GM10248 (cell line): ENCODE results near the gene PLB1.

Experiments
- CTCF ChIA-PET: fragments of 300-600 bp; sonication (Branson Sonifier 250); formaldehyde crosslinking; extraction: SDS; loops from one replicate; lab custom pipeline; 2021; ENCODE audit warnings: antibody characterized with exemption; lab: Yijun Ruan, JAX
- POLR2A ChIA-PET: fragments of 350-650 bp; sonication (Branson Sonifier 250); formaldehyde crosslinking; extraction: SDS; loops from one replicate; lab custom pipeline; 2020; ENCODE audit warnings: antibody characterized with exemption; lab: Yijun Ruan, JAX
- DNase-seq: peaks from one replicate; pipeline ENCODE4 v3.0.0; 2012; ENCODE audit errors: extremely low spot score
- TF ChIP-seq, protein P1 (sequence below): IDR thresholded peaks from 2 replicates; pipeline ENCODE4 v1.5.1; 2012; ENCODE audit warnings: mild to moderate bottlenecking, low read depth; ENCODE audit errors: extremely low read depth, missing control alignments, control extremely low read depth

PLB1 gene

GRCh38 chr2:28568036-28568435 lies 72.2 kb downstream of the PLB1 start:
- TF ChIP-seq, protein P1, sequence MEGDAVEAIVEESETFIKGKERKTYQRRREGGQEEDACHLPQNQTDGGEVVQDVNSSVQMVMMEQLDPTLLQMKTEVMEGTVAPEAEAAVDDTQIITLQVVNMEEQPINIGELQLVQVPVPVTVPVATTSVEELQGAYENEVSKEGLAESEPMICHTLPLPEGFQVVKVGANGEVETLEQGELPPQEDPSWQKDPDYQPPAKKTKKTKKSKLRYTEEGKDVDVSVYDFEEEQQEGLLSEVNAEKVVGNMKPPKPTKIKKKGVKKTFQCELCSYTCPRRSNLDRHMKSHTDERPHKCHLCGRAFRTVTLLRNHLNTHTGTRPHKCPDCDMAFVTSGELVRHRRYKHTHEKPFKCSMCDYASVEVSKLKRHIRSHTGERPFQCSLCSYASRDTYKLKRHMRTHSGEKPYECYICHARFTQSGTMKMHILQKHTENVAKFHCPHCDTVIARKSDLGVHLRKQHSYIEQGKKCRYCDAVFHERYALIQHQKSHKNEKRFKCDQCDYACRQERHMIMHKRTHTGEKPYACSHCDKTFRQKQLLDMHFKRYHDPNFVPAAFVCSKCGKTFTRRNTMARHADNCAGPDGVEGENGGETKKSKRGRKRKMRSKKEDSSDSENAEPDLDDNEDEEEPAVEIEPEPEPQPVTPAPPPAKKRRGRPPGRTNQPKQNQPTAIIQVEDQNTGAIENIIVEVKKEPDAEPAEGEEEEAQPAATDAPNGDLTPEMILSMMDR = no peak
- ChIA-PET CTCF (interaction anchor here (1.1 to 3.7 kb wide), 11 partner anchors 10 to 383 kb away, joined by 3 to 50 read pairs (median 8); no protein-coding TSS in a partner anchor), POLR2A (no interaction called here)
- DNase-seq = no peak

DNA sequence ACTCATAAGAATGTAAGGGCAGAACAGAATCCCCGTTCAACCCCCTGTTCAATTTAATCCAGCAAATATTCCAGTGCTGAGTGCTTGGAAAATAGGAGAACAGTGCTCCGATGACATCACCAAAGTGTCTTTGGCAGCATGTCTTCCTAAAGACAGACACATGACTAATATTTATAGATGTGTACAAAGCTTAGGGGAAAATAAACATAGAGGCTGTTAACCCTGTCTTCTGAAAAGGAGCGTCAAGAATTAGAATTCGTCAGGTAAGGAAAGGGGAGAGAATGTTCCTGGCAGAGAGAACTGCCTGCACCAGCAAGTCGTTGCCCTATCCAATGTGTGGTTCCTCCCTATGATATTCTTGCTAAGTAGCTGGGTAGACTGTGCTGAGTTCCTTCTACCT lies 72.7 kb downstream of the PLB1 start:
- TF ChIP-seq, protein P1 = no peak
- CTCF ChIA-PET = interaction anchor here (1.9 to 3.7 kb wide), 6 partner anchors 9 to 194 kb away, joined by 8 to 50 read pairs (median 32); no protein-coding TSS in a partner anchor
- POLR2A ChIA-PET = no interaction called here
- DNase-seq = no peak

DNA sequence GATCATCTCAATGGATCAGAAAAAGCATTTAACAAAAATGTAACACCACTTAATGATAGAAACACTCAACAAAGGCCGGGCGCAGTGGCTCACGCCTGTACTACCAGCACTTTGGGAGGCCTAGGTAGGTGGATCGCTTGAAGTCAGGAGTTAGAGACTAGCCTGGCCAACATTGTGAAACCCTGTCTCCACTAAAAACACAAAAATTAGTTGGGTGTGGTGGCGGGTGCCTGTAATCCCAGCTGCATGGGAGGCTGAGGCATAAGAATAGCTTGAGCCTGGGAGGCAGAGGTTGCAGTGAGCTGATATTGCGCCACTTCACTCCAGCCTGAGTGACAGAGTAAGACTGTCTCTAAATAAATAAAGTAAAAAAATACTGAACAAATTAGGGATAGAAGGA lies 74.6 kb downstream of the PLB1 start:
- ChIA-PET CTCF (interaction anchor here (2.2 kb wide), 1 partner anchor 24 kb away, joined by 6 read pairs; no protein-coding TSS in a partner anchor), POLR2A (no interaction called here)
- DNase-seq = no peak

GRCh38 chr2:28576714-28577113 lies 80.9 kb downstream of the PLB1 start:
- TF ChIP-seq, protein P1 = no peak
- CTCF ChIA-PET = interaction anchor here (5.7 to 6.2 kb wide), 2 partner anchors 9 to 17 kb away, joined by 37 to 47 read pairs; no protein-coding TSS in a partner anchor
- POLR2A ChIA-PET = no interaction called here
- DNase-seq = no peak

More for the DNA sequence above, 74.6 kb downstream of the PLB1 start:
- TF ChIP-seq, protein P1 = no peak

DNA sequence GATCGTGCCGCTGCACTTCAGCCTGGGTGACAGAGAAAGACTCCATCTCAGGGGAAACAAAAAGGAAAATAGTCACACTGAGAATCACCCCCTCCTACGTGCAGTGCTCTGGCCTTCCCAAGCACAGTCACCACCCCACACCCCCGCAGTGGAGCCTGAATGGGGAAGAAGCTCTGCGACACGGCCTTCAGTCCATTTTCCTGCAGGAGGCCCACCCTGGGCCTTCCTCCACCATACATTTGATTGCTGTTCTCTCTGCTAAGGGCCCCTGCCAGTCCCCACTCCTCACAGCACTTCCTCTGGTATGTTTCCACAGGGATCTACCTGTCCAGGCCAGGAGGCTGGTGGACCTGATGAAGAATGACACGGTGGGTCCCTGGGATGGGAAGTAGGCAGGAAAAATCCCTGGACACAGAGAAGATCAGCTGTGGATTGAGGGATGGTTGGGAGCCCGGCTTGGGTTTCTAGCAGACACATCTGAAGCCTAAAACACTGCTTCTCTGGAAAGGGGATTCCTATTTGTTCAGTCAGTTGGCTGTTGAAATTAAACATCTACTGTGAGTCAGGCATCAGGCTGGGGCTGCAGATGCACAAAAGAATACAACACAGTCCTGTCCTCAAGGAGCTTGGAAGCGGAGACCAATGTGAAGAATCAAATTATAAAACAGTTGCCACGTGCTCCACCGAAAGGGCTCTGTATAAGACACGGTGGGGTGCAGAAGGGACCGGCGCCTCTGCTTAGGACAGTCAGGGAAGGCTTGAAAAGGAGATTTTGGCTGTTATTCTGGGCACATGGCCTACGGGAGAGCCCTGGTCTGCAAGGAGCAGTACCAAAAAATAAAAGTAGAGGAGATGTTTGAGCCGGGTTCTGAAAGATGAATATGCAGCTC lies 82.2 kb downstream of the PLB1 start:
- no peak for DNase-seq
- TF ChIP-seq, protein P1 = no peak
- ChIA-PET CTCF (interaction anchor here (1.2 to 6.2 kb wide), 4 partner anchors 10 to 18 kb away, joined by 3 to 47 read pairs (median 20); no protein-coding TSS in a partner anchor), POLR2A (no interaction called here)

- ChIA-PET POLR2A (no interaction called here), CTCF (interaction anchor here (1.2 to 6.2 kb wide), 4 partner anchors 11 to 18 kb away, joined by 3 to 47 read pairs (median 20); no protein-coding TSS in a partner anchor)
- TF ChIP-seq, protein P1 = no peak
- no peak for DNase-seq
These were observed 82.9 kb downstream of the PLB1 start for GRCh38 chr2:28578774-28579173.
